HG02623 (cell line): ENCODE results near the gene NPC1L1.

Experiments used
- ATAC-seq: cut with Tn5 transposase; IDR thresholded peaks from one replicate; pipeline ENCODE4 v1.9.1; 2021; ENCODE audit warnings: moderate library complexity; ENCODE audit not compliant: unreplicated experiment

NPC1L1 gene

GRCh38 chr7:44472843-44473242 is 68.3 kb downstream of the NPC1L1 start:
- ATAC-seq: no peak

- ATAC-seq: no peak
These were observed 69.3 kb downstream of the NPC1L1 start for GRCh38 chr7:44471850-44472249.

GRCh38 chr7:44471436-44471835 is 69.7 kb downstream of the NPC1L1 start:
- ATAC-seq: no peak

GRCh38 chr7:44470628-44471245 is 70.4 kb downstream of the NPC1L1 start:
- no peak for ATAC-seq

GRCh38 chr7:44470135-44470479 is 71.0 kb downstream of the NPC1L1 start:
- no peak for ATAC-seq

- ATAC-seq: no peak
These were observed 71.5 kb downstream of the NPC1L1 start for GRCh38 chr7:44469461-44470134.

- ATAC-seq: no peak
These were observed 73.9 kb downstream of the NPC1L1 start for GRCh38 chr7:44467217-44467548.

- ATAC-seq: no peak
These were observed 74.6 kb downstream of the NPC1L1 start for GRCh38 chr7:44466300-44467216.

GRCh38 chr7:44465490-44465889 is 75.6 kb downstream of the NPC1L1 start:
- ATAC-seq: no peak

GRCh38 chr7:44463169-44463808 is 77.8 kb downstream of the NPC1L1 start:
- no peak for ATAC-seq
